Spleen (tissue), 7 donors: Measurements from ENCODE around the gene TMEM94.

Experiments
- POLR2A ChIP-seq, 3 donors: fragments of 450-650 bp; IDR thresholded peaks; one replicate each; pipeline ENCODE4 v1.5.1; 2017; ENCODE audit warnings: antibody characterized with exemption in 3 of 3, mild to moderate bottlenecking in 1 of 3
- POLR2AphosphoS5 ChIP-seq, 3 donors: sonication (generic); formaldehyde crosslinking; IDR thresholded peaks; one replicate each; pipeline ENCODE4 v1.5.1; 2017; ENCODE audit warnings: antibody characterized with exemption in 3 of 3
- TF ChIP-seq, protein P1 (sequence below), 11 experiments: fragments of 200-600 bp in 7 of 11; fragments of 450-650 bp in 4 of 11; sonication (generic) in 4 of 11; IDR thresholded peaks in 8 of 11; conservative IDR thresholded peaks in 3 of 11; 1 replicate in 7 of 11; 2 replicates in 4 of 11; pipeline versions ENCODE4 v1.4.0 to v1.8.0; 2016 to 2021; ENCODE audit warnings: antibody characterized with exemption in 11 of 11, inconsistent platforms in 4 of 11, mild to moderate bottlenecking in 1 of 11
- donor health status: DM: no; HTN: no; CAD: no; lungs with moderate emphysema.
- donor health status: DM: no; HTN: no; CAD: no.
- donor health status: DM: no; HTN: no; CAD: no.

DNA sequence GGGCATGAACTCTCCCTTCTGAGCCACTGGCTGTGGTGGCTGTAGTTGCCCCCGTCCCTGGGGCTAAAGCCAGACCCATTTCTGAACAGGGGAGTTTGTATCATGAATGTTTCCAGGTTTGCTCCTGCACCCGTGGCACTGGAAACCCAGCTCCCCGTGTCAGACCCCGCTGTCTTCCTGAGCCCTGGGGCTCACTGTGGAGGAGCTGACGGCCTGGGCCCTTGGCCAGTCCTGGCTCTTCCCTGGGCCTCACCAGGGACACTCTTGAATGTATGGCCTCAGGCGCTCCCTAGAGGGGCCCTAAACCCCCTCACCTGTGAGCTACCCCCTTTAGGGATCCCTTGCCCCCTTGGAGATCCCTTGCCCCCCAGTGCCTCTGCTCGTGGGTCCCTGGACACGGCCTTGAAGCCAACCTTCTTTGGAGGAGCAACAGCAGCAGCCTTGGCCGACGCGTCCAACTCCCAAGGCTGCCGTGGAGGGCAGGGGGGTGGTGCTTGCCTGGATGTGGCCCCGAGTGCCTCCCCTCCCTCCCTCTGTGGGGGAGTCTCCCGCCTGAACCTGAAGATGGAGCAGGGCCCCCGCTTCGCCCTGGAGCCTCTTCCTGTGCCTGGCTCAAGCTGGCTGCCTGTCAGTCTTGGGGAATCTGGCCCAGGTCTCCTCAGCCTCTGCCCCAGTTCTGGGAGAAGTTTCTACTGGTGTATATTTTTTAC lies 43.0 kb downstream of the TMEM94 start:
- TF ChIP-seq, protein P1, sequence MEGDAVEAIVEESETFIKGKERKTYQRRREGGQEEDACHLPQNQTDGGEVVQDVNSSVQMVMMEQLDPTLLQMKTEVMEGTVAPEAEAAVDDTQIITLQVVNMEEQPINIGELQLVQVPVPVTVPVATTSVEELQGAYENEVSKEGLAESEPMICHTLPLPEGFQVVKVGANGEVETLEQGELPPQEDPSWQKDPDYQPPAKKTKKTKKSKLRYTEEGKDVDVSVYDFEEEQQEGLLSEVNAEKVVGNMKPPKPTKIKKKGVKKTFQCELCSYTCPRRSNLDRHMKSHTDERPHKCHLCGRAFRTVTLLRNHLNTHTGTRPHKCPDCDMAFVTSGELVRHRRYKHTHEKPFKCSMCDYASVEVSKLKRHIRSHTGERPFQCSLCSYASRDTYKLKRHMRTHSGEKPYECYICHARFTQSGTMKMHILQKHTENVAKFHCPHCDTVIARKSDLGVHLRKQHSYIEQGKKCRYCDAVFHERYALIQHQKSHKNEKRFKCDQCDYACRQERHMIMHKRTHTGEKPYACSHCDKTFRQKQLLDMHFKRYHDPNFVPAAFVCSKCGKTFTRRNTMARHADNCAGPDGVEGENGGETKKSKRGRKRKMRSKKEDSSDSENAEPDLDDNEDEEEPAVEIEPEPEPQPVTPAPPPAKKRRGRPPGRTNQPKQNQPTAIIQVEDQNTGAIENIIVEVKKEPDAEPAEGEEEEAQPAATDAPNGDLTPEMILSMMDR (IDR thresholded peaks at IDR 0.05 in 8 of 11, conservative IDR thresholded peaks at IDR 0.05 in 3 of 11): no peak
- no peak for TF ChIP-seq POLR2A (IDR thresholded peaks at IDR 0.05)
- TF ChIP-seq POLR2AphosphoS5 (IDR thresholded peaks at IDR 0.05): peak; percentile 17 to 82 (median 73)
